SK-N-SH (cell line): ENCODE data around the gene ALDOA. TPM values are rescaled to one million over a fixed set of nuclear protein-coding genes. Genes with fewer than 3 reads are reported as not detected.
A peak's percentile ranks its signal among the peaks of the same experiment; 100 is the strongest.

ENCODE experiments used
- GABPA ChIP-seq: IDR thresholded peaks from 2 replicates; pipeline ENCODE4 v1.4.0; 2012; ENCODE audit warnings: low read depth, mild to moderate bottlenecking
- MXI1 ChIP-seq: IDR thresholded peaks from 2 replicates; pipeline ENCODE4 v1.6.1; 2012; ENCODE audit warnings: mild to moderate bottlenecking, low read depth, low read length, improper control_type of control experiment
- NFIC ChIP-seq: IDR thresholded peaks from 2 replicates; pipeline ENCODE4 v1.4.0; 2012; ENCODE audit warnings: borderline replicate concordance
- NRF1 ChIP-seq: IDR thresholded peaks from 2 replicates; pipeline ENCODE4 v1.6.1; 2012; ENCODE audit warnings: low read depth, mild to moderate bottlenecking, low read length
- POLR2AphosphoS5 ChIP-seq: IDR thresholded peaks from 2 replicates; pipeline ENCODE4 v1.6.1; 2012; ENCODE audit warnings: low read depth, low read length
- RCOR1 ChIP-seq: fragments of 150-350 bp; IDR thresholded peaks from 2 replicates; pipeline ENCODE4 v1.6.1; 2017; ENCODE audit warnings: antibody characterized with exemption, low read length
- RFX5 ChIP-seq: IDR thresholded peaks from 2 replicates; pipeline ENCODE4 v1.6.1; 2012; ENCODE audit warnings: mild to moderate bottlenecking, improper control_type of control experiment, low read length
- TAF1 ChIP-seq: IDR thresholded peaks from 2 replicates; pipeline ENCODE4 v1.6.1; 2012; ENCODE audit warnings: low read depth, mild to moderate bottlenecking, low read length, moderate library complexity, borderline replicate concordance
- TEAD4 ChIP-seq: IDR thresholded peaks from 2 replicates; pipeline ENCODE4 v1.4.0; 2012; ENCODE audit warnings: mild to moderate bottlenecking, borderline replicate concordance; ENCODE audit not compliant: insufficient read depth
- YY1 ChIP-seq: IDR thresholded peaks from 2 replicates; pipeline ENCODE4 v1.4.0; 2012; ENCODE audit warnings: low read depth, mild to moderate bottlenecking
- polyA plus RNA-seq, 3 experiments: library from polyadenylated mRNA; depleted of rRNA; stranded (reverse); fragments of >200 nt; gene quantifications; 2 replicates each; pipeline ENCODE4 v1.2.3, GENCODE V29; 2012
- TF ChIP-seq, protein P1 (sequence below): IDR thresholded peaks from 2 replicates; pipeline ENCODE4 v1.6.1; 2012; ENCODE audit warnings: mild to moderate bottlenecking, low read depth, low read length, moderate library complexity
- TF ChIP-seq, protein P2 (sequence below): IDR thresholded peaks from 2 replicates; pipeline ENCODE4; 2012
- TF ChIP-seq, protein P3 (sequence below): IDR thresholded peaks from 2 replicates; pipeline ENCODE4 v1.4.0; 2012; ENCODE audit warnings: low read depth, borderline replicate concordance

The ALDOA gene
- polyA plus RNA-seq, 1 of the 3 experiments (the other 2 are of a cell fraction): 641 TPM

DNA sequence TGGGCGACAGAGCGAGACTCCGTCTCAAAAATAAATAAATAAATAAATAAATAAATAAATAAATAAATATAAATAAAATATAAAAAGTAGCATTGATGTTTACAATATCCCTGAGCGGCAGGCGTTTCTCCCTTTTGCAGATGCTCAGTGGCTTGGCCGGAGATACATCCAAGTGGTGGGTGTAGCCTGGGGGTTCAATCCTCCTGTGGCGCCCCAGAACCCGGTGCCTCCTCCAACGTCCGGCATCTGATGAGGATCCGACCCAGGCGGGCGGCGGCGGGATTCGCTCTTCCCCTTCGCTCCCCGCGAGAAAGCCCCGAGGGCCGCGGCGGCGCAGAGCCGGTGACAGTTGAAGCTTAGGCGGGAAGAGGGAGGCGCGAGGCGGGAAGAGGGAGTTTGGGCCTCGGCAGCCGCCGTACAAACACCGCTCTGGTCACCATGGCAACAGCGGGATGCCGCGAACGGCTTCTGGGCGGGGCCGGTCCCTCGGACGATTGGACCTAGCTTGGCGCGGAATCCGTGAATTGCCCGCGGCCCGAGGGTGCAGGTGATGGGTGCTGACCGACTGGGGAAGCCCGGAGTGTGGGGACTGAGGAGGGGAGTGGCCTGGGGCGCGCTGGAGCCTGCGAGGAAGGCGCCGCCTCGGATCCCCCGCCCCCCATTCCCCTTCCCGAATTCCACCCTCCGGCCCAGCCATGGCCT lies 12.7 kb upstream of the ALDOA start (continued):
- TF ChIP-seq, protein P1, sequence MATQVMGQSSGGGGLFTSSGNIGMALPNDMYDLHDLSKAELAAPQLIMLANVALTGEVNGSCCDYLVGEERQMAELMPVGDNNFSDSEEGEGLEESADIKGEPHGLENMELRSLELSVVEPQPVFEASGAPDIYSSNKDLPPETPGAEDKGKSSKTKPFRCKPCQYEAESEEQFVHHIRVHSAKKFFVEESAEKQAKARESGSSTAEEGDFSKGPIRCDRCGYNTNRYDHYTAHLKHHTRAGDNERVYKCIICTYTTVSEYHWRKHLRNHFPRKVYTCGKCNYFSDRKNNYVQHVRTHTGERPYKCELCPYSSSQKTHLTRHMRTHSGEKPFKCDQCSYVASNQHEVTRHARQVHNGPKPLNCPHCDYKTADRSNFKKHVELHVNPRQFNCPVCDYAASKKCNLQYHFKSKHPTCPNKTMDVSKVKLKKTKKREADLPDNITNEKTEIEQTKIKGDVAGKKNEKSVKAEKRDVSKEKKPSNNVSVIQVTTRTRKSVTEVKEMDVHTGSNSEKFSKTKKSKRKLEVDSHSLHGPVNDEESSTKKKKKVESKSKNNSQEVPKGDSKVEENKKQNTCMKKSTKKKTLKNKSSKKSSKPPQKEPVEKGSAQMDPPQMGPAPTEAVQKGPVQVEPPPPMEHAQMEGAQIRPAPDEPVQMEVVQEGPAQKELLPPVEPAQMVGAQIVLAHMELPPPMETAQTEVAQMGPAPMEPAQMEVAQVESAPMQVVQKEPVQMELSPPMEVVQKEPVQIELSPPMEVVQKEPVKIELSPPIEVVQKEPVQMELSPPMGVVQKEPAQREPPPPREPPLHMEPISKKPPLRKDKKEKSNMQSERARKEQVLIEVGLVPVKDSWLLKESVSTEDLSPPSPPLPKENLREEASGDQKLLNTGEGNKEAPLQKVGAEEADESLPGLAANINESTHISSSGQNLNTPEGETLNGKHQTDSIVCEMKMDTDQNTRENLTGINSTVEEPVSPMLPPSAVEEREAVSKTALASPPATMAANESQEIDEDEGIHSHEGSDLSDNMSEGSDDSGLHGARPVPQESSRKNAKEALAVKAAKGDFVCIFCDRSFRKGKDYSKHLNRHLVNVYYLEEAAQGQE: peak; percentile 73; the same call in 1 of the 2 replicates
- TF ChIP-seq RCOR1 (no peak), POLR2AphosphoS5 (peak; percentile 51; the same call in 1 of the 2 replicates), GABPA (no peak), NFIC (no peak), MXI1 (peak; percentile 90), NRF1 (0 out of 2 replicates have a peak, but pooled peaks have one; percentile 25), YY1 (no peak), TAF1 (peak; percentile 35; the same call in 1 of the 2 replicates), RFX5 (peak; percentile 61; the same call in 1 of the 2 replicates), TEAD4 (no peak)
- TF ChIP-seq, protein P2, sequence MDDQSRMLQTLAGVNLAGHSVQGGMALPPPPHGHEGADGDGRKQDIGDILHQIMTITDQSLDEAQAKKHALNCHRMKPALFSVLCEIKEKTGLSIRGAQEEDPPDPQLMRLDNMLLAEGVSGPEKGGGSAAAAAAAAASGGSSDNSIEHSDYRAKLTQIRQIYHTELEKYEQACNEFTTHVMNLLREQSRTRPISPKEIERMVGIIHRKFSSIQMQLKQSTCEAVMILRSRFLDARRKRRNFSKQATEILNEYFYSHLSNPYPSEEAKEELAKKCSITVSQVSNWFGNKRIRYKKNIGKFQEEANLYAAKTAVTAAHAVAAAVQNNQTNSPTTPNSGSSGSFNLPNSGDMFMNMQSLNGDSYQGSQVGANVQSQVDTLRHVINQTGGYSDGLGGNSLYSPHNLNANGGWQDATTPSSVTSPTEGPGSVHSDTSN: peak; percentile 46; the same call in 1 of the 2 replicates
- TF ChIP-seq, protein P3, sequence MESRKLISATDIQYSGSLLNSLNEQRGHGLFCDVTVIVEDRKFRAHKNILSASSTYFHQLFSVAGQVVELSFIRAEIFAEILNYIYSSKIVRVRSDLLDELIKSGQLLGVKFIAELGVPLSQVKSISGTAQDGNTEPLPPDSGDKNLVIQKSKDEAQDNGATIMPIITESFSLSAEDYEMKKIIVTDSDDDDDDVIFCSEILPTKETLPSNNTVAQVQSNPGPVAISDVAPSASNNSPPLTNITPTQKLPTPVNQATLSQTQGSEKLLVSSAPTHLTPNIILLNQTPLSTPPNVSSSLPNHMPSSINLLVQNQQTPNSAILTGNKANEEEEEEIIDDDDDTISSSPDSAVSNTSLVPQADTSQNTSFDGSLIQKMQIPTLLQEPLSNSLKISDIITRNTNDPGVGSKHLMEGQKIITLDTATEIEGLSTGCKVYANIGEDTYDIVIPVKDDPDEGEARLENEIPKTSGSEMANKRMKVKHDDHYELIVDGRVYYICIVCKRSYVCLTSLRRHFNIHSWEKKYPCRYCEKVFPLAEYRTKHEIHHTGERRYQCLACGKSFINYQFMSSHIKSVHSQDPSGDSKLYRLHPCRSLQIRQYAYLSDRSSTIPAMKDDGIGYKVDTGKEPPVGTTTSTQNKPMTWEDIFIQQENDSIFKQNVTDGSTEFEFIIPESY: peak; percentile 81; the same call in 1 of the 2 replicates
- TF ChIP-seq, all 33 proteins: peak for 14
